NCI-H524 (cell line): ENCODE measurements around the gene TATDN2.
"Not testable (repeated sequence)": the region's sequence is repeated elsewhere in the genome, so short reads cannot be mapped to it uniquely, and the experiment has no call there.

Experiments used
- DNase-seq, 2 experiments: peaks; one replicate each; lab custom pipeline; 2025; lab: John Stamatoyannopoulos, UW

Gene TATDN2

DNA sequence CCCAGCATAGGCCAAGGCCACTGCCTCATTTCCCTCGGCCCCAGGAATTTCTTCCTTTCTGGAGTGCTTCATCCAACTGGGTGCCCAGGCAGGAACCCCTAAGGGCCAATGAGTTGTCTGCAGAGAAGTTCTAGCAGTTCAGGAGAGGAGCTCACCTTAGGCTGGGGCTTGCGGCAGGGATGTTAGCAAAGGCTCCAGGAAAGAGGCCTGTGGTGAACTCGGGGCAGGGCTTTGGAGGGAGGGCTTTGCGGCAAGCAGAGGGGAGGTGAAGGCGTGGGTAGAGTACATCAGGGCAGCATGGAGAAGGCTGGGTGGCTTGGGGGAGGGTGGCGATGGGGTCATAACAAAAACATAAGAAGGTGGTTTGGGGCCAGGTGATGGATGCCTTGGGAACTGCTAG, 43.4 kb downstream of the TATDN2 start:
- no peak for DNase-seq

DNA sequence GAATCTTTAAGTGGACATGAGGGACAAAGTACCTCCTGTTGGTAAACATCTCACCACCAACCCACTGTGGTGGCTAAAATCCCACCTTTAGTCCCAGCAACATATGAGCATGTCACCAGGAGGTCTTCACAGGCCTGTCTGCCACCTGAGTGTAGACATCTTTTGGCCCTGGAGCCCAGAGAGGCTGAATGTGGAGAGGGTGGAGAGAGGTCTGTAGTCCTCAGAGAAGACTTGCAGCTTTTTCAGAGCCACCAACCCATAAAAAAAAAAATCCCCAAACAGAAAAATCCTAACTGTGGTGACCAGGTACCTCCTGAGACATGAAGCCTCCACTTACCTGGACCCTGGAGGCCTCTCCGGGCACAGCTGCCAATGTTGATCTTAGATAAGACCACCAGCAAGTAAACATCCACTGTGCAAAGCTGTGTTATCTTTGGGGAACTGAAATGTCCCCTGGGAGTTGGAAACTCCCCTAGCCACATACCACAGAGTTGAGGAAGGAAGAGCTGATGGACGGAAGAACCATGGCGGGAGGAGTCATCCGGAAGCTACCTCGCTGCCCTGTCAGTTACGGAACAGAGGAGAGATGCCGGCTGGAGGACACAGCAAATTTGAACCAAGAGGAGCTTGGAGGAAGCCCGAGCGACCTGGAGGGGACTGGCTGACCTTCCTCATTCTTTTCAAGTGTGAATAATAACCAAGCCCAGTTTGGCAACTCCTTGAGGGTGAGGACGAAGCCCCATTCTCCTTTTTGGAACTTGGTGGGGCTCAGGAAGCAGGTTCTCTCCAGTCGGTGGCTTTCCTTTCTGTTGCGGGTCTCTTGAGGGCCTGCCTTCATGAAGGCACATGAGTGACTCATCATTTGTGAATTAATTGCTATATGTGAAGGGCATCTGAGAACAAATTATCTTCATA, 44.5 kb downstream of the TATDN2 start, which contains the start of gene GHRL:
Gene GHRL, minus strand, starts transcription at position 443 of the 915 bp plus-strand sequence. CDS start 2,767 bp downstream, outside the sequence.
- DNase-seq = no peak

DNA sequence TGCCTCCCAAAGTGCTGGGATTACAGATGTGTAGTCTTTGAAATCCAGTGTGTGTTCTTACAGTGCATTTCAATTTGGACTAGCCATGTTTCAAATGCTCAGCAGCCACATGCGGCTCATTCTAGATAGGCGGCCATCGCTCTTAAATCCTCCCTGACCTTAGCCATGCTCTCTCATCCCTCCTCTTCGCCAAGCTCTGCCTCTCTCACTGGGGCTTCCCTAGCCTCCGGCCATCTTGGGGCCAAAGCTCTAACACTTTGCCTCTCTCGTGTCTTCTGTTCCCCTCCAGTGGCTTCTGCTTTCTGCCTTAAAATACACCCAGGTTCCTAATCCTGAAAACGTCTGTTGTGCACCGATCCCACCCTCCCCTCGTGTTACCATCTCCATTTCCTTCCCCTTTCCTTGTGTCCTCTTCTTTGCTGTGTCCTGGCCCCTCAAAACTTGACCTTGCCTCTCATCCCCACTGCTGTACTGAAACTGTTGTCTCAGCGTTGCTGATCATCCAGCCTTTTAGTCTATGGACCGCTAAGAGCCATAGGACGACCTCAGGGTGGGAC, 45.8 kb downstream of the TATDN2 start:
- DNase-seq = no peak

GRCh38 chr3:10298064-10298463, 49.8 kb downstream of the TATDN2 start:
- not testable (repeated sequence) for DNase-seq

GRCh38 chr3:10299175-10299574, 50.9 kb downstream of the TATDN2 start:
- peak; percentile 45 to 80 for DNase-seq

DNA sequence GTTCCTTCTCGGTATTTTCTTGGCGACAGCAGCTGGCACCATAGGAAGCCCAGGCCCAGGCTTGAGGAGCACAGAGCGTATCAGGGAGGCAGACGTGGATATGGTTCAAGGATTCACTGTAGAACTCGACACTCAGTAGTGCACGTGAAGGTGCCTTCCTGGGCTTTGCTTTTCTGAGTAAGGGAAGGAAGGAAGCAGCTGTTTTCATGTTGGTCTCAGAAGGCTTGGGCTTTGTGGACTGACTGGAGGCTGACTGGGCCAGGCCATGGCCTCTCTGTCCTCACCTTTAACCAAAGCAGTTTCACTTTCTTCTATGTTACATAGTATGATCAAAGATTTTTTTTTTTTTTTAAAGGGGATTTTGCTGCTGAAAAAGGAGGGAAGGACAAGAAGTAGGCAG, 51.4 kb downstream of the TATDN2 start:
- DNase-seq = peak in 1 of 2 experiments; percentile 74

DNA sequence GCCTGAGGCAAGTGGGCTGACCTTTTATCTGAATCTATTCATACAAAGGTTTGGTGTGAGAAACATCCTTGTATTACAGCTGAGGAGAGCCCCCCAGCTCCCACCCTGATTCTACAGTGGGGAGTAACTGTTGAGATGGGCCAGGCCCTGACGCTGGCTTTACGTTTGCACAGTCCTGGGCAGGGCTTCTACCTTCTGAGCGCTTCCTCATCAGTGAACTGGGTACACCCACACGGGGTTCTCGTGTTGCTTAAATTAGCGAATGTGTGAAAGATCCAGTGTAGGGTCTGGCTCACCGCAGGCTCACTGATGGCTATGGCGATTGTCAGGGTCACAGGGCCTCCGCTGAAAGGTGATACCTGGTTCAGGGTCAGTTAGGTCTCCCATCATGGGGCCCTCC, 51.8 kb downstream of the TATDN2 start:
- no peak for DNase-seq

DNA sequence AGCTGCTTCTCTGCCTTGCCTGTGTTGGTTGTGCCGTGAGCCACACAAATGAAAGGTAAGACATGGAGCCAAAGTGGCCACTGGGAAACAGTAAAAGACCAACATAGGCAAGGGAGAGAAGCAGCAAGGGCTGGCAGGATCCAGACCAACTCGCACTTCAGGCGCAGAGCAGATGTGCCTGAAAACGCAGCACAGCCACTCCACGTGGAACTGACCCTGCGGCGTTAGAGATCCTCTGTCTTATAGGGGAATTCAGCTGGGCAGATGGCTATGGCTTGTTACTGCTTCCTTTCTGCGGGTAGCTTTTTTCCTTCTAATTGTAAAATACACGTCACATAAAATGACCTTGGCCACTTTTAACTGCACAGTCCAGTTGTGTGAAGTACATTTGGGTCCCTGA, 54.8 kb downstream of the TATDN2 start:
- DNase-seq = no peak

DNA sequence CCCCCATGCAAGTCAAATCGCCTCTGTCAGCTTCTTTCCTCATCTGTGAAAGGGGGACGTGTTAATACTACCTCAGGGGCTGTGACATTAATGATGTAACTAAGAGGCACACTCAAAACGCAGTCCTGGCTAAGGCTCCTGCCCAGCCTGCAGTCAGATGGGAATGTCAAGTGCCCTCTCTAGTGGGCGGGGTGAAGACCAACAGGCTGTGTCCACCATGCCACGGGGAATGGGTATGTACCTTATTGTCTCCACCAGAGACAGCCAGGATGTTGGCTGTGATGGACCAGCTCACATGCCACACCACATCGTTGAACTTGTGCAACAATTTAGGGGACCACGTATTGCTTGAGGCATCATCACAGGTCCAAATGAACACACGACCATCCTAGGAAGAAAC, 55.5 kb downstream of the TATDN2 start:
- DNase-seq = no peak

DNA sequence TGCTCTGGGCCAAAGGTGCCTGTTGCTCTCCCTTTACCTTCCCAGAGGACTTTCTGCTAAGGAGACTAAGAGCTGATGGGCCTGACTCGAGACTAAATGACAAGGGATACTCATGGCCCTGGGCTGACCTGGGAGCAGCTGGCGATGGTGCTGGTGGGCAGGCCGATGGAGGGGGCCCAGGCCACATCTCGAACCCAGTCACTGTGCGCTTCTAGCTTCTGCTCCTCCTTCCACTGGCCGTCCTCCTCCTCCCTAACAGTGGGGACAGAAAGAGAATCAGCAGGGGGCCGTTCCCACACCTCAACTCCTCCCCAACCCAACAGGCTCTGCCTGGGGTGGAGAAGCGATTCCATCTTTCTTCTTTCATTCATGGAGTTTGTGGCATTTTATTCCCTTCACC, 56.6 kb downstream of the TATDN2 start:
- DNase-seq = no peak

DNA sequence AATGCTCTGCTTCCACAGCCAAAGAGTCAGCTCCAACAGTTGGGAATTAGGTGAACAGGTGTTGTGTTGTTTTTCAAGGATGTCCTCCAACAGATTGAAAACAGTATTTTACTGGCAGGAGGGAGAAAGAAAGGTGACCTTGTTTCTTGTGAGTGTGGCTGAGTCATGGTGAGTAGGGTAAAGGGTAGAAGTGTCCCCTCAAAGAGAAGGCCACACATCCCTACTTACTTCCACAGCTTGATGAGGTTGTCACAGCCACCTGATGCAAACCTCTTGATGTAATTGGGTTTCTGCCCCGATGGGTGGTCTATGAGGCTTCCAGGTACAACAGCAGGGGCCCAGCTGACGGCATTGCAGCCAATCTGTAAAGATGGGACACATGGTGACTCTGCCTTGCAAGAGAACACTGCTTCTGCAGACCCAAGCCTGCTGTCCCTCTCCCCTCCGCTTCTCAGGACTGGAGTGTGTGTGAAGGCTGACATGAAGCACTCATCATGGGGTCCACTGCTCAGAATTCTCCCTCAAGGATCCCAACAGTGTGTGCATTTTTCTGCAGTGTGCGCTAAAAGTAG, 57.2 kb downstream of the TATDN2 start:
- peak; percentile 12 to 76 for DNase-seq

DNA sequence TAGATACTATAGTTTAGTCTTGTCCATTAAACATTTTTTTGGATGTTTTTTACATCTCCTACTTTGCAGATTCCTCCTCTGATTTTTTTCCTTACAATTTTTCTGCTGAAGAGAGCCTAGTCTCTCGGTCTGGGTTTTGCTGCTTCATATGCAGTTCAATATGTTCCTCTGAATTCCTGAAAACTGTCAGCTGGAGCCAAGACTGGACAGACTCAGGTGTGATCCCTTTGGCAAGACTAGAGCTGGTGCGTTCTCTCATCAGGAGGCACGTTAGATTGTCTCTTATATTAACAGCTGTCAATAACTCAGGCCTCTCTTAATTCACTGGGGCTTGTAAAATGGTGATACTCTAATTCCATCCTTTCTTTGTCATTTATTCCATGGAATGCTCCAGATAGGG, 57.9 kb downstream of the TATDN2 start:
- no peak for DNase-seq

- no peak for DNase-seq
These were observed 60.4 kb downstream of the TATDN2 start for GRCh38 chr3:10308678-10309077.

DNA sequence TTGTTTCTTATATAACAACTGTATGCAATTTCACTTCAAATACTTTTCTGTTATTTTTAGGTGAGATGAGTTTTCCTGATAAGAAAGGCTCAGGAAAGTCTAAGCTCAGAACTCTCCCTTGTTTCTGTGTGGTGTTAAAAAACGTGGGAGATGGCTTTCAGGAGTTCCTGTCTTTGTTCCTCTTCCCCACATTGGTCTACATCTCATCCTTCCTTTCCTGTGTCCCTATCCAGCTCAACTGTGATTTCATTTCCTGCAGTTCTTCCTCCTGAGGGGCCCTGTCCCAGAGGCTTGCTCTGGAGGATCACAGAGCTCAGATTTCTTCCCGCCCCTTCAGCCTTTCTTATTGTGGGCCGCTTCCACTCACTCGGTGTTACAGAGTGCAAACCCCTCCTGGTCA, 61.5 kb downstream of the TATDN2 start:
- no peak for DNase-seq

- DNase-seq = no peak
These were observed 62.3 kb downstream of the TATDN2 start for GRCh38 chr3:10310578-10310977.

- no peak for DNase-seq
These were observed 63.5 kb downstream of the TATDN2 start for GRCh38 chr3:10311710-10312109.

GRCh38 chr3:10312391-10312790, 64.1 kb downstream of the TATDN2 start:
- no peak for DNase-seq

DNA sequence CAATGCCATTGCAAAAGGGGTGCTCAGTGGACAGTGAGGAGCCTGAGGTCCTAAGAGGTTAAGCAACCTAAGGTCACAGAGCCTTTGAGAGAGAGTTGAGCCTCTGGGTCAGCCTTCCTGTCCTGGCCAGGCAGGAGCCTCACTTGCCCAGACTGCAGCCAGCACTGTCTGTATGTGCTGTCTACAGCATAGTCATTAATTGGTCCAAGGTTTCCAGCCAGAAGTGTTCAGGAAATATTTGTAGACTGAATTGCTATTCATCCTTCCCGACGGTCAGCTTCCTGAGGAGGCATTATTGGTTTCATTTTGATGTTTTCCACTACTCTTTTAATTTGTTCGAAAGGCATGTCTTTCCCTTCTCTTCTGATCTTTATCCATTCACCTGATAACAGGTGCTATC, 64.6 kb downstream of the TATDN2 start:
- DNase-seq = no peak

DNA sequence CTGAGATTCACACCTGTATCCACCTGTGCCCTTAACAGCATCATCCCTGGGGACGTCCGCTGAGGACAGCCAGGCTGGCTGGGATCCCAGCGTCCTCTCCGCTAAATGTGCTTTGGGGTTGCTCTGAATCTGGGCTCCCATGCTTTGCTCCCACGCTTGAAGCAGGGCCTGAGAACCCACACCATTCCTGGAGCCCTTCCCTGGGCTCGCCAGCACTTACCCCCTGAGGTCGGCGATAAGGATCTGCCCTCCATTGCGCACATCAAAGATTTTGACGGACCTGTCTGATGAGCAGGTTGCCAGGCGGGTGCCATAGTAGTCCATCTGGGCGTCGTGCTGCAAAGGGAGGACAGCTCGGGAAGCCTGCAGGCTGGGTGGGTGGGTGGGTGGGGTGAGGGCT, 66.8 kb downstream of the TATDN2 start:
- DNase-seq = no peak

DNA sequence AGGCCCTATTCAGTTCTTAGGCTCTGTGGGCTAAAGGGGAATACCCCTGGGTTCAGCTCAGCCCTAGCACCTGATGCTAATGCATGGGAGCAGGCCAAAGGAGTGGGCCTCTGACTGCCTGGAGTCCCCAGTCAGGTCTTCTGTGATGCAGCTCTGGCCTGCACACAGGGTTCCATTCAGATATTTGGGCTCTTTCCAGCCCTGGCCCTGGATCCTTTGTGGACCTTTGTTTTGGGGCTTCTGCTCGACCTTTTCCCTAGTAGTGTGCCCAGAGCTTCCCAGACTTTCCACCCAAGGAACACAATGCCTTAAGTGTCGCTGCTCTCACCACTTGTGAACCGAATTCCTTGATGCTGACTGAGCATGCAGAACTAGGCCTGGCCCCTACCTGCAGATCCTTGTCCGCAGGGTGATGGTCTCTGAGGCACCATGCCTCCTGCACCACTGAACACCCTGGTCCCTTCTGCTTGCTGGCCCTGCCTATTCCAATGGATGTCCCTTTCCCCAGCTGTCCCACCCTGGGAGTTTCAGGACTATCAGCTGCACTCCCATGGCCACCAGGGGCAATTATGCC, 67.6 kb downstream of the TATDN2 start:
- DNase-seq = no peak

DNA sequence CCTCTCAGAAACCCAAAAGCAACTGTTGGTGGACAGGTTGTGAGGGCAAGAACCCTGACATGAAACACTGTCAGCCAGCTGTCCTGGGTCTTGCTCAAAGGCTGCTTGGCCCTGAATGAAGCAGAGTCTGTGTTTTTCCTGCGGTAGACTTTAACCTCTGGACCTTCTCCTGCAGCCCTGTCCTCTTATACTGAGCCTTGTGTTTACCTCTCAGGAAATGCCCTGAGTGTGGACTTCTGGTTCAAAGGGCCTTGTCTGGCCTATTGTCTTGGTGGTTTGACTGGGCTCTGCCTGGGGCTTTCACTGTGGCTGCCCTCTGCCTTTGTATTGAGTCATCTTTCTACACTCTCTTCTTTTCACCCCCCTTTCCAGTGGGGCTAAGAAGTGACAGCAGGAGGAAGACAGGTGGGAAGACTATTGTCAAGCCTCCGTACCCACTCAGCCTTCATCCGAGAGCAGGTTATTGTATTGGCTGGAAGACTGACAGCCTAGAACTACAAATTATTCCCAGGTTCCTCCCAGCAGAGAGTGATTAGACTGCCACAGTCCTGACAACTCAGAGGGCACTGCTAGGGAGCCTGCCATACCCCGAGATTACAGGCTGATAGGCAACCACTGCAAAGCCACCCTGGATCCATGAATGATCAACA, 69.2 kb downstream of the TATDN2 start:
- DNase-seq = no peak

- DNase-seq = no peak
These were observed 69.7 kb downstream of the TATDN2 start for GRCh38 chr3:10317961-10318350.
